ENCODE results near the gene PARL.
A peak's percentile ranks its signal among the peaks of the same experiment; 100 is the strongest.
"Not testable (repeated sequence)": the region's sequence is repeated elsewhere in the genome, so short reads cannot be mapped to it uniquely, and the experiment has no call there.

Gene PARL

GRCh38 chr3:183904833-183905780 lies 20.4 kb upstream of the PARL start:
- no peak for DNase-seq (ENCODE audit: low spot score)

DNA sequence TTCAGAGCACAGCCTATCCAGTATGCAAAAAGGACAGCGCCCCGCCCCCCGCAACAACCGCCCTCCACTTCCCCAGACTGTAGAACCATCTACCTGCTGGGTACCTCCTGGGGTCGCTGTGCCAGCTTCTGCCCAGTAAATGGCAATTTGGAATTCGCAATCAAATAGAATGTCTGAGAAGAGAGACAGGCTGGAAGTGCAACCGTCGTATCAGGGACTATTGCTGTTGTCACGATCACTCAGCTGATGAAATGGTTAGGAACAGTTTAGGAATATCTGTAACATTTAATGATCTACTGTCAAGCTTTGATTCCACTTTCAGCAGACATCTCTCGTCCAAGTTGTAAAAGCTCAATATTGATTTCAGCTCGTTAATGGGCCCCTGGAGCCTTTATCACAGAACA lies 13.3 kb upstream of the PARL start:
- DNase-seq (ENCODE audit: low spot score), result no peak

DNA sequence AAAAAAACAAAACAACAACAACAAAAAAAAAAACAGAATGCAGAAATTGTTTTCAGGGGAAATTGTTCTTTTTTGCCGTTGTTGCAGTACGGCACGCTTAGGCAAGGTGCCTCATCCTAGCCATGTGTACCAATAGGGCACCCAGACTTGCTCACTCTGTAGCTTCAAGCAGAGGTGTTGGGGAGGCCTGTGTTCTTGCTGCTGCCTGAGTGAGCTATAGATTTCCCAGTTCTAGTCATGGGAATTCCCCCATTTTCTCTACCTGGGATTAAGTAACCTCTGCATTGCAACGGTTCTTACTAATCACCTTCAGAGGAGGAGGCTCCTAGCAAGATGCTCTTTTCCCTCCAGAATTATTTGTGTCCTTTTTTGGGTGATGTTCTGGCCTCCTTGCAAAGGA lies 12.9 kb upstream of the PARL start:
- no peak for DNase-seq (ENCODE audit: low spot score)

DNA sequence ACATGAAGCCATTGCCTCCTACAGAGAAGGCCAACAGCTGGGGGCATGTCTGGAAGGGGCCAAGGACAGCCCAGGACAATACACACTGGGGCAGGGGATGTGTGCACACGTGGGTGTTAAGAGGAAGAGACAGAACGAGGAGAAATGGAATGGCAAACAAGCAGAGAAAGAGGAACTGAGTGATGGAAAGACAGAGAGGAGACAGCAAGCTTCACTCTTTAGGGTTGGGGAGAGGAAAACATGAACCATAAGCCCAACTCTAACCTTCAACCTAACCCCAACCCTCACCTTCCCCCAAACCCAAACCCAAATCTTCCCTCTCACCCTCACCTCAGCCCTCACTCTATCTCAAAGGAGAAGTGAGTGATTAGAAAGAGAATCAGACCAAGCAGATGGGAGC lies 11.9 kb upstream of the PARL start:
- DNase-seq (ENCODE audit: low spot score), result no peak

- no peak for DNase-seq (ENCODE audit: low spot score)
Observed at GRCh38 chr3:183896184-183896583, 11.5 kb upstream of the PARL start.

DNA sequence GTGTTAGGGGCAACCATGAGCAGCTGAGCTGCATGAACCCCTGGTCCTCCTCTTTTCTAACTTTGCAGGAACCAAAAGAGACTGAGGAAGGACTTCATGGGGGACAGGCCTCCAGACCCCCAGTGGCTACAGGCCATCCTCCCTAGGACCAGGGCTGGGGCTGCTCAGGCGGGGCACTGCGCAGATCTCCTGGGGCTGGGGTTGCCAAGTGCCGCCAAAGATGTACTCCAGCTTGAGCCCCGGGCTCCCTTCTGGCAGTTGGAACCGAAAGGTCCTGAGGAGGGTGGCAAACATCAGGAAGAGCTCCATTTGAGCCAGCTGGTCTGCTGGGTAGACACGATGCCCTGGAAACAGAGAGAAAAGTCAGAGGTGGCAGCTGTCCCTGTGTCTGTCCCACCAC lies 11.1 kb upstream of the PARL start:
- DNase-seq (ENCODE audit: low spot score), result no peak

- DNase-seq (ENCODE audit: low spot score), result peak; percentile 56
Observed at GRCh38 chr3:183895296-183895695, 10.6 kb upstream of the PARL start.

GRCh38 chr3:183892610-183893214 lies 8.0 kb upstream of the PARL start:
- no peak for DNase-seq (ENCODE audit: low spot score)

GRCh38 chr3:183885766-183886165 lies 1.1 kb upstream of the PARL start:
- no peak for DNase-seq (ENCODE audit: low spot score)

DNA sequence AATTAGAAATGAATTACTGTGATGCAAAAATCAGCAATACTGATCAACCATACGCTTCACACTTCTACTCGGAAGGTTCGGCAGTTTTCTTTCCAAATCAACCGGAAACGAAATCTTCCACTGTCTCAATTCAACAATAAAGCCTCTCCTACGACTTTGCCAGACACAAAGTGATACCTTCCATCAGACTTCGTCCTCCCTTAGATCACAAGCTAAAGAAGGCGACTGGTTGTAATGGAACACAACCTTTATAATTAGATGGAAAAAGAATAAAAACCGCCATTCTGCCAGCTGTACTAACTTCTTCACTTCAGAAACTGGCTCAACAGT lies 618 bp downstream of the PARL start:
- peak; percentile 6 for DNase-seq (ENCODE audit: low spot score)

GRCh38 chr3:183883291-183884096 lies 1.2 kb downstream of the PARL start:
- DNase-seq (ENCODE audit: low spot score), result no peak

DNA sequence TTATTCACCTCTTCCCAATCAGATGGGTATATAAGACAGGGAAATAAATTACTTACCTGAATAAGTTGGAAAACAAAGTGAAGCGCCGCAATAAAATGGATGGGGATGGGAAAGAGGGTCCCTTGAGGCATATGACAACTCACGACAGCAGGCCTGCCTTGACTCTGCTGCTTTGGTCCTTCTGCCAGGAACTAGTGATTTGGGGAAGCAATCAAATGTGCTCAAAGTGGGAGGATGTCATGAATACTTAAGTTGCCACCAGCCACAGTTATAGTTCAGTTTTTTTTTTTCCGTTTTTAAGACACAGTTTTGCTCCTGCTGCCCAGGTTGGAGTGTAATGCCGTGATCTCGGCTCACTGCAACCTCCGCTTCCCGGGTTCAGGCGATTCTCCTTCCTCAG lies 4.6 kb downstream of the PARL start:
- no peak for DNase-seq (ENCODE audit: low spot score)

DNA sequence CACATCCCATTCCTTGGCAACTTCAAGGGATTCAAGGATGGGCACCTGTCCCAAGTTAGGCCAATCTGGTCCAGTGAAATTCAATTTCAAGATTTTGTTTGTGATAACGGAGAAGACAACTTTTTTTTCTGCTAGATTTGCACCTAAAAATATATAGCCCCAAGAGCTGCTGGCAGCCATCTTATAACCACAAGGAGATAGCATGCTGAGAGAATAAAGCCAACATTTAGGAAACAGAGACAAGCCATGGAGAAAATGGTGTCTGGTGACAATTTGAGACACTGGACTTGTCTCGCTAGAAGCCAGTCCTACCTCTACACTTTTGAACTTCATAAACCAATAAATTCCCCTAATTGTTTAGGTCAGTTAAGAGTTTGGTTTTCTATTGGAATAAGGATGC lies 5.4 kb downstream of the PARL start:
- DNase-seq (ENCODE audit: low spot score), result no peak

GRCh38 chr3:183878071-183878470 lies 6.6 kb downstream of the PARL start:
- no peak for DNase-seq (ENCODE audit: low spot score)

DNA sequence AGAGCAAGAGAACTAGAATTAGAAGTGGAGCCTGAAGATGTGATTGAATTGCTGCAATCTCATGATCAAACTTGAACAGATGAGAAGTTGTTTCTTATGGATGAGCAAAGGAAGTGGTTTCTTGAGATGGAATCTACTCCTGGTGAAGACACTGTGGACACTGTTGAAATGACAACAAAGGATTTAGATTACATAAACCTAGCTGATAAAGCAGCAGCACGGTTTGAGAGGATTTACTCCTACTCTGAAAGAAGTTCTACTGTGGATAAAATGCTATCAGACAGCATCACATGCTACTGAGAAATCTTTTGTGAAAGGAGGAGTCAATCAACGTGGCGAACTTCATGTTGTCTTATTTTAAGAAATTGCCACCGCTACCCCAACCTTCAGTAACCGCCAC lies 7.5 kb downstream of the PARL start:
- not testable (repeated sequence) for DNase-seq (ENCODE audit: low spot score)

GRCh38 chr3:183875411-183875810 lies 9.3 kb downstream of the PARL start:
- no peak for DNase-seq (ENCODE audit: low spot score)

DNA sequence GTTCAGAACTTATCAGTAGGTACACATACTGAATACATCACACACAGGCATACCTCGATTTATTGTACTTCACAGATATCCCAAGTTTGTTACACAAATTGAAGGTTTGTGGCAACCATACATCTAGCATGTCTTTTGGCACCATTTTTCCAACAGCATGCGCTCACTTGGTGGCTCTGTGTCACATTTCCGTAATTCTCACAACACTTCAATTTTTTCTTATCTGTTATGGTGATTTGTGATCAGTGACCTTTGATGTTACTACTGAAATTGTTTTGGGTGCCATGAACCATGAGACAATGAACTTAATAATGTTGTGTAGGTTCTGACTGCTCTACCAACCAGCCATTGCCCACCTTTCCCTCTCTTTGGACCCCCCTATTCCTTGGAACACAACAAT lies 10.8 kb downstream of the PARL start:
- DNase-seq (ENCODE audit: low spot score), result no peak

DNA sequence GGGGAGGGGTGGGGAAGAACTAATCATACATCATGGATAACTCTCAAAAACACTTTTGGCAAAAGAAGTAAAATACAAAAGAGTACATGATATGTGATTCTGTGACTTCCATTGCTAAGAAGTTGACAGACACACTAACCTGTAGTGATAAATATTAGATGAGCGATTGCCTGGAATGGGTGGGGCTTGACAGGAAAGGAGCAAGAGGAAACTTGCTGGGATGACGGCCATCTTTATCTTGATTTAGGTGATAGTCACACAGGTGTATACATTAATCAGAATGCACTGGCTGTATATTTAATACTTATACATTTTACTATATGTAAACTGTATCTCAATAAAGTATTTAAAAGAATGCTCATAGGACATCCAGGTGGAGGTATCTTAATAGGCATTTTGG lies 13.1 kb downstream of the PARL start:
- DNase-seq (ENCODE audit: low spot score), result no peak

- DNase-seq (ENCODE audit: low spot score), result no peak
Observed at GRCh38 chr3:183870563-183870962, 14.1 kb downstream of the PARL start.

GRCh38 chr3:183868796-183869195 lies 15.9 kb downstream of the PARL start:
- DNase-seq (ENCODE audit: low spot score), result no peak

DNA sequence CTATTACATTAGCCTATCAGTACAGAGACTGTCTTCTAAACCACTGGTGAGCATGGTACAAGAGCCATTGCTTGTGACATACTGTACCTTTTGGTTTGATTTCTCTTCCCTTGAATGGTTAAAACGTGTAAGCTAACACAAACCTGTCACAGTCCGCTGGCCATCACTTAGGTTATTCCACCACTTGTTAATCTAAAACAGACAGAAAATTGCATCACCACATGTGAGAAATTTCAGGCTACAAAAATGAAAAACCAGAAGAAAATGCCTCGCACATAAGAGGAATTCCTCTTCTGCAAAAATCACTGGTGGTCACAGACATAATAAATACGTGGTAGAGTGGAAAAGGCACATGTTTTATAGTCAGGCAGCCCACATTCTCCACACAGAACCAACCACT lies 22.1 kb downstream of the PARL start:
- no peak for DNase-seq (ENCODE audit: low spot score)

DNA sequence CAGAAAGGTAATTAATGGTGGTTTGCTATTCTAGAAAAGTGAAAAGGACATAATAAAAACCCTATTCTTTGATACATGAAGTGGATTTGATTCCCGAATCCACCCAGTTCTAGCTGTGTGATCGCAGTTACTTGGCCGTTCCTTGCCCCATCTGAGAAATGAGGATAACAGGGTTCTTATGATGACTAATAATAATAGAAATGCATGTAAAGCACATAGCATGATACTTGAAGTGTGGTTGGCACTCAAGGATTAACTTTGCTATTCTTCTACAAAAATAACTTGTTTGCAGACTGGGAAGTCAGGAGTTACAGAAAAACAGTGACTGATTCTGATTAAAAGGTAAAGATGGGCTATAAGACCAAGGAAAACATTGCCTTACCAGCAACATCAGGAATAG lies 26.8 kb downstream of the PARL start:
- DNase-seq (ENCODE audit: low spot score), result no peak

Measured in LoVo (cell line).